Measurements from ENCODE around the gene CUEDC1.

The CUEDC1 gene

DNA sequence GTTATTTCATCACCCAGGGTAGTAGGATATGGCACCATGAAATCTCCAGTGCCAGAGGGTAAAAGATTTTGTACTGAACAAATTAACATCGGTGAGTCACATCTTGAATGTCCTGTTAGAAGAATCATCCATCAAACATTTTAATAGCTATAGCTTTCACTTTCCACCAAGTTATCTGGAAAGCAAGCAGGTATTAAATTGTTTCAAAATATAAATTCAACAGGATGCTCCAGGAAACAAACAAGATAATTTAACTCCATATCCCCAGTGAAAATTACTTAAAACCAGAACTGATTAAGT, 30.4 kb upstream of the CUEDC1 start:
- no peak overlapping the region for H3K4me3 ChIP-seq (replicated peaks; ENCODE audit: insufficient read depth, low read length)
- no peaks in the 10 kb centered on the region for H3K27me3 ChIP-seq (ENCODE audit: insufficient read depth, poor library complexity, severe bottlenecking)
- no peak overlapping the region for H3K27ac ChIP-seq (replicated peaks)
- DNase-seq (ENCODE audit: low read depth in 1 of 2, low spot score in 1 of 2): no peak
- TF ChIP-seq, protein P1, sequence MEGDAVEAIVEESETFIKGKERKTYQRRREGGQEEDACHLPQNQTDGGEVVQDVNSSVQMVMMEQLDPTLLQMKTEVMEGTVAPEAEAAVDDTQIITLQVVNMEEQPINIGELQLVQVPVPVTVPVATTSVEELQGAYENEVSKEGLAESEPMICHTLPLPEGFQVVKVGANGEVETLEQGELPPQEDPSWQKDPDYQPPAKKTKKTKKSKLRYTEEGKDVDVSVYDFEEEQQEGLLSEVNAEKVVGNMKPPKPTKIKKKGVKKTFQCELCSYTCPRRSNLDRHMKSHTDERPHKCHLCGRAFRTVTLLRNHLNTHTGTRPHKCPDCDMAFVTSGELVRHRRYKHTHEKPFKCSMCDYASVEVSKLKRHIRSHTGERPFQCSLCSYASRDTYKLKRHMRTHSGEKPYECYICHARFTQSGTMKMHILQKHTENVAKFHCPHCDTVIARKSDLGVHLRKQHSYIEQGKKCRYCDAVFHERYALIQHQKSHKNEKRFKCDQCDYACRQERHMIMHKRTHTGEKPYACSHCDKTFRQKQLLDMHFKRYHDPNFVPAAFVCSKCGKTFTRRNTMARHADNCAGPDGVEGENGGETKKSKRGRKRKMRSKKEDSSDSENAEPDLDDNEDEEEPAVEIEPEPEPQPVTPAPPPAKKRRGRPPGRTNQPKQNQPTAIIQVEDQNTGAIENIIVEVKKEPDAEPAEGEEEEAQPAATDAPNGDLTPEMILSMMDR (IDR thresholded peaks at IDR 0.05; ENCODE audit: insufficient read depth, low read length): no peak
- TF ChIP-seq, protein P2, sequence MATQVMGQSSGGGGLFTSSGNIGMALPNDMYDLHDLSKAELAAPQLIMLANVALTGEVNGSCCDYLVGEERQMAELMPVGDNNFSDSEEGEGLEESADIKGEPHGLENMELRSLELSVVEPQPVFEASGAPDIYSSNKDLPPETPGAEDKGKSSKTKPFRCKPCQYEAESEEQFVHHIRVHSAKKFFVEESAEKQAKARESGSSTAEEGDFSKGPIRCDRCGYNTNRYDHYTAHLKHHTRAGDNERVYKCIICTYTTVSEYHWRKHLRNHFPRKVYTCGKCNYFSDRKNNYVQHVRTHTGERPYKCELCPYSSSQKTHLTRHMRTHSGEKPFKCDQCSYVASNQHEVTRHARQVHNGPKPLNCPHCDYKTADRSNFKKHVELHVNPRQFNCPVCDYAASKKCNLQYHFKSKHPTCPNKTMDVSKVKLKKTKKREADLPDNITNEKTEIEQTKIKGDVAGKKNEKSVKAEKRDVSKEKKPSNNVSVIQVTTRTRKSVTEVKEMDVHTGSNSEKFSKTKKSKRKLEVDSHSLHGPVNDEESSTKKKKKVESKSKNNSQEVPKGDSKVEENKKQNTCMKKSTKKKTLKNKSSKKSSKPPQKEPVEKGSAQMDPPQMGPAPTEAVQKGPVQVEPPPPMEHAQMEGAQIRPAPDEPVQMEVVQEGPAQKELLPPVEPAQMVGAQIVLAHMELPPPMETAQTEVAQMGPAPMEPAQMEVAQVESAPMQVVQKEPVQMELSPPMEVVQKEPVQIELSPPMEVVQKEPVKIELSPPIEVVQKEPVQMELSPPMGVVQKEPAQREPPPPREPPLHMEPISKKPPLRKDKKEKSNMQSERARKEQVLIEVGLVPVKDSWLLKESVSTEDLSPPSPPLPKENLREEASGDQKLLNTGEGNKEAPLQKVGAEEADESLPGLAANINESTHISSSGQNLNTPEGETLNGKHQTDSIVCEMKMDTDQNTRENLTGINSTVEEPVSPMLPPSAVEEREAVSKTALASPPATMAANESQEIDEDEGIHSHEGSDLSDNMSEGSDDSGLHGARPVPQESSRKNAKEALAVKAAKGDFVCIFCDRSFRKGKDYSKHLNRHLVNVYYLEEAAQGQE (IDR thresholded peaks at IDR 0.05; ENCODE audit: insufficient replicate concordance, low read depth): no peak
- TF ChIP-seq SPI1 (IDR thresholded peaks at IDR 0.05; ENCODE audit: borderline replicate concordance, low read depth): no peak

DNA sequence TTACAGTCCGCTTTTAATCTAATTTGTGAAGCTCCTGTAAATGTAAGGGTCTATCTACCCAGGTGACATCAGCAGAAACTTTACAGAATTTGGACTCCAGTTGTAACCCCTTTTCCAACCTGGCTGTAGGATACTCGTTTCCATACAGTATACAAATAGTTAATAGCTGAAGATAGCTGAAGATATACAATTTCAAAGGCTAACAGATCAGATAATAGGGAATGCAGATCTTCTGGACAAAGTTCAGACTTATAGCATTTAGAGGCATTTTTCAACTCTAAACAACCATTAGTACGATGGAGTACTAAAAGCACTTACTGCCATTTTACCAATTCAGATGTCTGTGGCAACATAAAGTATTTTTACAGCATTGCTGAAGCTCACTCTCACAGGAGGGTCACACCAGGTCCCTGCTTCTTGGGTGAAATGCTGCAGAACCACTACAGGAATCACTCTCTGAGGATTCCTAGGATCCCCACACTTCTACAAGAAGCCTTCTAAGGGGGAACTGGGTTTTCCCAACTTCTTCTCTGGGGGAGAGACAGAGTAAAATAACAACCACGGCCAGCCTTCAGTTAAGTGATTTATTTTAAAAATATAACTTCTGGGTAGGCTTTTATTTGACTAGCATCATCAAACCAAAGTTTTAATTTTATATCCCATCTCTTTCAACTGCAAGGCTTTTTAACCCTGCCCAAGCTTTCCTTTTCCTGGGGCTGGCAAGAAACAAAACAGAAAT, 29.9 kb upstream of the CUEDC1 start:
- DNase-seq (ENCODE audit: low read depth in 1 of 2, low spot score in 1 of 2): no peak

DNA sequence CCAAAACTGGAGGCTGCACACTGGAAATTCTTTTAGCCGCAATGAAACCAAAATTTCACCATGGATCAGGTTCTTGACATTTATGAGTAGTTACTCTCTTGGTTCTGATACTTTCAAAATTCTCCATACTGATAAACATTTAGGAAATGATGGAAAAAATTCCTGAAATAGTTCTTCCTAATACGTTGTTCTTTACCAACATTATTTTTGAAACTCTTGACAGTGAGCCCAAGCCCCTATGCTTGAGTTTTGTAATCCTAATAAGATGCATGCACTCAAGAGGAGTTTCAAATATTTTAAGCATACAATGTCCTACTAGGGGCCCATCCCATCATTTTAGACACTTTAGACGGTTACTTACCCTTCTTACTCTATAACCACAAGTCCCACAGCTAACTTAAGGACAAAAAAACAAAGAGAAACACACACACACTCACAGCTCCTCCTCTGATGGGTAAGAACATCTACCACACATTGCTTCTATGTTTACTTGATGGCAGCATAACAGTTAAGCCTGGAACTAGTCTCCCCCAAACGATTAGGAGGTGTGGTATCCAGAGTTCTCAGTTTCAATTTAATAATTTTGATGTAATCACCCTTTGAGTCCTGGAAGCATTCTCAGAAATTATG, 29.2 kb upstream of the CUEDC1 start:
- Histone ChIP-seq H3K27me3 (ENCODE audit: insufficient read depth, poor library complexity, severe bottlenecking) (no peaks in the 10 kb centered on the region), H3K27ac (replicated peaks) (no peak overlapping the region), H3K4me3 (replicated peaks; ENCODE audit: insufficient read depth, low read length) (no peak overlapping the region)
- no peak for DNase-seq (ENCODE audit: low read depth in 1 of 2, low spot score in 1 of 2)
- TF ChIP-seq, protein P1 (IDR thresholded peaks at IDR 0.05; ENCODE audit: insufficient read depth, low read length): no peak

More for the DNA sequence above, 29.9 kb upstream of the CUEDC1 start:
- Histone ChIP-seq H3K27me3 (ENCODE audit: insufficient read depth, poor library complexity, severe bottlenecking) (no peaks in the 10 kb centered on the region), H3K4me3 (replicated peaks; ENCODE audit: insufficient read depth, low read length) (no peak overlapping the region), H3K27ac (replicated peaks) (no peak overlapping the region)
- TF ChIP-seq POLR2AphosphoS5 (IDR thresholded peaks at IDR 0.05; ENCODE audit: low read depth): no peak
- TF ChIP-seq SPI1 (IDR thresholded peaks at IDR 0.05; ENCODE audit: borderline replicate concordance, low read depth): no peak
- TF ChIP-seq GABPA (IDR thresholded peaks at IDR 0.05; ENCODE audit: low read depth): no peak
- TF ChIP-seq, protein P1 (IDR thresholded peaks at IDR 0.05; ENCODE audit: insufficient read depth, low read length): no peak
- TF ChIP-seq, protein P2 (IDR thresholded peaks at IDR 0.05; ENCODE audit: insufficient replicate concordance, low read depth): no peak

DNA sequence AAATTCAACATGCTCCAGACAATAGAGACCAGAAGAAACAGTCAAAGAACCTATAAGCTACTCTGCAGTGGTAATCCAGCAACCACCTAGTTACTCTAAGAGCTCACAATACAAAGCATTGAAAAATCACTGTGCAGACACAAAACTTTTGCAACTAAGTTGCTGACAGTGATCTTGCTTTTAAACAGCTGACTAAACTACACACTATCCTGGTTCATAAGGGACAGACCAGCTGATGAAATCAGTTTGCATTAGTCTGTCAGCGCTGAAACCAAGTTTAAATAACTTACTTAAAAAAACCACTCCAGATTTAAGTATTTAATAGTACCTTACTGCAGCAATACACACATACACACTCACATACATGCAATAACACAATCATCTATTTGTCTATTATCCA, 28.2 kb upstream of the CUEDC1 start:
- Histone ChIP-seq H3K27me3 (ENCODE audit: insufficient read depth, poor library complexity, severe bottlenecking) (no peaks in the 10 kb centered on the region), H3K4me3 (replicated peaks; ENCODE audit: insufficient read depth, low read length) (no peak overlapping the region), H3K27ac (replicated peaks) (no peak overlapping the region)
- DNase-seq (ENCODE audit: low read depth in 1 of 2, low spot score in 1 of 2): no peak
- no peak for TF ChIP-seq POLR2AphosphoS5 (IDR thresholded peaks at IDR 0.05; ENCODE audit: low read depth)
- TF ChIP-seq, protein P2 (IDR thresholded peaks at IDR 0.05; ENCODE audit: insufficient replicate concordance, low read depth): no peak
- TF ChIP-seq, protein P1 (IDR thresholded peaks at IDR 0.05; ENCODE audit: insufficient read depth, low read length): no peak
- TF ChIP-seq GABPA (IDR thresholded peaks at IDR 0.05; ENCODE audit: low read depth): no peak
- TF ChIP-seq SPI1 (IDR thresholded peaks at IDR 0.05; ENCODE audit: borderline replicate concordance, low read depth): no peak

Measured in HL-60 (cell line).